HCT116 (cell line): Measurements from ENCODE around the gene PRPF8. TPM values are rescaled to one million over a fixed set of nuclear protein-coding genes. Genes with fewer than 3 reads are reported as not detected.

Experiments
- ATAC-seq: fragments of 200-7000 bp; cut with Tn5 transposase; 2 replicates; pipeline ENCODE4 v1.9.1; 2020; ENCODE audit warnings: mild to moderate bottlenecking, moderate library complexity
- BruUV-seq: library from RNA; stranded (reverse); fragments of 400-500 nt; replicated peaks from 2 replicates; lab custom pipeline; 2021; lab: Mats Ljungman, UMichigan
- CTCF ChIA-PET: fragments of 300-600 bp; sonication (Branson Sonifier 250); formaldehyde crosslinking; loops from one replicate; lab custom pipeline; 2021; ENCODE audit warnings: antibody characterized with exemption; lab: Charles Lee
- POLR2A ChIA-PET: fragments of 300-600, 350-600 bp; sonication (Branson Sonifier 250); formaldehyde crosslinking; loops from one replicate; lab custom pipeline; 2021; ENCODE audit warnings: antibody characterized with exemption; lab: Charles Lee
- RAD21 ChIA-PET, 2 experiments: fragments of 300-600 bp; sonication (Branson Sonifier 250); formaldehyde crosslinking; loops; one replicate each; lab custom pipeline; 2023; ENCODE audit warnings: low total read pairs in 2 of 2; ENCODE audit not compliant: uncharacterized antibody in 2 of 2, unreplicated experiment in 2 of 2, low non-redundant PET in 1 of 2; lab: Charles Lee
- DNase-seq: peaks from one replicate; pipeline ENCODE4 v3.0.0-alpha.2; 2010; ENCODE audit warnings: low read depth, low spot score
- H2AFZ ChIP-seq: fragments of 200-600 bp; shearing (Covaris generic), sonication (generic); 2 replicates; pipeline ENCODE4 v1.6.1; 2017; ENCODE audit warnings: low read depth, mixed run types, mixed read lengths, antibody characterized with exemption, low read length; ENCODE audit not compliant: poor library complexity, severe bottlenecking
- H3K27ac ChIP-seq: 2 replicates; pipeline ENCODE4 v1.5.1; 2012; ENCODE audit warnings: low read depth, low read length
- H3K27me3 ChIP-seq: fragments of 200-600 bp; sonication (generic); 2 replicates; pipeline ENCODE4 v1.6.1; 2016; ENCODE audit warnings: mixed run types, low read length, mixed read lengths; ENCODE audit not compliant: insufficient read depth
- H3K36me3 ChIP-seq, 2 experiments: fragments of 200-500 bp in 1 of 2; fragments of 200-600 bp in 1 of 2; sonication (Bioruptor generic) in 1 of 2; sonication (generic) in 1 of 2; 2 replicates each; pipeline versions ENCODE4 v1.5.1 to v1.6.1; 2014 to 2016; ENCODE audit warnings: low read length in 2 of 2, inconsistent platforms in 1 of 2, mixed read lengths in 1 of 2, mixed run types in 1 of 2; ENCODE audit not compliant: insufficient read depth in 2 of 2, control insufficient read depth in 1 of 2
- H3K4me1 ChIP-seq, 2 experiments: fragments of 200-600 bp in 1 of 2; sonication (generic) in 1 of 2; 2 replicates each; pipeline versions ENCODE4 v1.5.1 to v1.6.1; 2012 to 2017; ENCODE audit warnings: low read length in 2 of 2, inconsistent platforms in 1 of 2, mild to moderate bottlenecking in 1 of 2, mixed read lengths in 1 of 2, mixed run types in 1 of 2, moderate library complexity in 1 of 2; ENCODE audit not compliant: insufficient read depth in 2 of 2, control insufficient read depth in 1 of 2
- H3K4me2 ChIP-seq: fragments of 200-600 bp; sonication (generic); 2 replicates; pipeline ENCODE4 v1.6.1; 2017; ENCODE audit warnings: mixed run types, low read length, mixed read lengths
- H3K4me3 ChIP-seq, 2 experiments: fragments of 200-600 bp in 1 of 2; sonication (generic) in 1 of 2; replicated peaks in 1 of 2; 2 replicates each; pipeline ENCODE4 v1.5.1; 2011 to 2016; ENCODE audit warnings: low read length in 2 of 2, control low read depth in 1 of 2, low read depth in 1 of 2, mild to moderate bottlenecking in 1 of 2, mixed read lengths in 1 of 2, mixed run types in 1 of 2
- H3K79me2 ChIP-seq: fragments of 200-600 bp; sonication (generic); 2 replicates; pipeline ENCODE4 v1.6.1; 2017; ENCODE audit warnings: mild to moderate bottlenecking, mixed run types, low read length, moderate library complexity, mixed read lengths; ENCODE audit not compliant: insufficient read depth
- H3K9ac ChIP-seq: fragments of 200-600 bp; sonication (generic); 2 replicates; pipeline ENCODE4 v1.6.1; 2016; ENCODE audit warnings: low read length, mixed read lengths
- H3K9me2 ChIP-seq: fragments of 200-600 bp; sonication (generic), shearing (Covaris generic); 2 replicates; pipeline ENCODE4 v1.6.1; 2017; ENCODE audit warnings: mixed run types, mild to moderate bottlenecking, moderate library complexity; ENCODE audit not compliant: insufficient read depth
- H3K9me3 ChIP-seq, 2 experiments: fragments of 200-500 bp in 1 of 2; fragments of 200-600 bp in 1 of 2; sonication (Bioruptor generic) in 1 of 2; sonication (generic) in 1 of 2; 2 replicates each; pipeline ENCODE4 v1.6.1; 2014 to 2017; ENCODE audit warnings: low read length in 2 of 2, mixed read lengths in 2 of 2, inconsistent platforms in 1 of 2, low read depth in 1 of 2, mild to moderate bottlenecking in 1 of 2, mixed run types in 1 of 2, moderate library complexity in 1 of 2; ENCODE audit not compliant: control insufficient read depth in 1 of 2, insufficient read depth in 1 of 2
- H4K20me1 ChIP-seq: fragments of 200-600 bp; sonication (generic), shearing (Covaris generic); 2 replicates; pipeline ENCODE4 v1.6.1; 2017; ENCODE audit warnings: mixed run types, mild to moderate bottlenecking, moderate library complexity; ENCODE audit not compliant: insufficient read depth
- EGR1 ChIP-seq: IDR thresholded peaks from 2 replicates; pipeline ENCODE4 v1.6.1; 2012; ENCODE audit warnings: low read depth
- ELF1 ChIP-seq: IDR thresholded peaks from 2 replicates; pipeline ENCODE4 v1.6.1; 2012; ENCODE audit warnings: low read depth, borderline replicate concordance
- JUND ChIP-seq: IDR thresholded peaks from 2 replicates; pipeline ENCODE4 v1.6.1; 2012
- MAX ChIP-seq: IDR thresholded peaks from 2 replicates; pipeline ENCODE4 v1.6.1; 2012
- RAD21 ChIP-seq: IDR thresholded peaks from 2 replicates; pipeline ENCODE4 v1.6.1; 2012; ENCODE audit warnings: low read depth, mild to moderate bottlenecking
- REST ChIP-seq: IDR thresholded peaks from 2 replicates; pipeline ENCODE4 v1.6.1; 2012; ENCODE audit warnings: low read depth
- SP1 ChIP-seq: IDR thresholded peaks from 2 replicates; pipeline ENCODE4 v1.6.1; 2012; ENCODE audit warnings: low read depth
- YY1 ChIP-seq: IDR thresholded peaks from 2 replicates; pipeline ENCODE4 v1.6.1; 2011; ENCODE audit warnings: low read length, low read depth, moderate library complexity, mild to moderate bottlenecking; ENCODE audit not compliant: insufficient replicate concordance; ENCODE audit errors: extremely low read depth
- ZFX ChIP-seq: fragments of 450-650 bp; IDR thresholded peaks from 2 replicates; pipeline ENCODE4 v1.6.1; 2017
- ZNF274 ChIP-seq: fragments of 200-500 bp; sonication (Bioruptor generic); IDR thresholded peaks from 2 replicates; pipeline ENCODE4 v1.6.1; 2014; ENCODE audit warnings: mild to moderate bottlenecking, low read depth, low read length, inconsistent platforms
- intact Hi-C: fragments of 100-400 bp; cut with micrococcal nuclease; formaldehyde crosslinking; loops from 2 replicates; pipeline ENCODE4 v1.10.0; 2022
- total RNA-seq: library from RNA; stranded (reverse); gene quantifications from one replicate; pipeline ENCODE4 v1.2.1, GENCODE V29; 2021; ENCODE audit not compliant: unreplicated experiment
- TF ChIP-seq, protein P1 (sequence below): IDR thresholded peaks from 2 replicates; pipeline ENCODE4 v1.6.1; 2012

PRPF8 gene
- total RNA-seq, 1 experiment from 2014 or later: 386 TPM

GRCh38 chr17:1624650-1625049, 60.0 kb downstream of the PRPF8 start:
- TF ChIP-seq EGR1 (no peak), YY1 (no peak), RAD21 (no peak), MAX (no peak), REST (no peak), ZFX (no peak), ELF1 (no peak), SP1 (no peak), JUND (no peak), ZNF274 (no peak)
- TF ChIP-seq, protein P1, sequence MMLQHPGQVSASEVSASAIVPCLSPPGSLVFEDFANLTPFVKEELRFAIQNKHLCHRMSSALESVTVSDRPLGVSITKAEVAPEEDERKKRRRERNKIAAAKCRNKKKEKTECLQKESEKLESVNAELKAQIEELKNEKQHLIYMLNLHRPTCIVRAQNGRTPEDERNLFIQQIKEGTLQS: no peak
- TF ChIP-seq, all 23 proteins: peak for 0
- Histone ChIP-seq H3K27me3 (no peaks in the 10 kb centered on the region), H2AFZ (no peak overlapping the region), H3K4me2 (no peak overlapping the region), H3K9me3 (no peaks in the 10 kb centered on the region), H4K20me1 (no peaks in the 10 kb centered on the region), H3K79me2 (no peaks in the 10 kb centered on the region), H3K27ac (no peak overlapping the region), H3K9me2 (no peaks in the 10 kb centered on the region), H3K4me3 (no peak overlapping the region), H3K4me1 (peaks cover 11 to 40% of the 10 kb centered on the region in 2 experiments), H3K36me3 (no peaks in the 10 kb centered on the region), H3K9ac (no peak overlapping the region)
- ATAC-seq (no peak), DNase-seq (no peak)
- intact Hi-C loops: no loop called here
- RAD21 ChIA-PET: no interaction called here
- no TSS peak for BruUV-seq
- POLR2A ChIA-PET: interaction anchor here (1.2 kb wide), 1 partner anchor 9 kb away, joined by 3 read pairs; no protein-coding TSS in a partner anchor
- CTCF ChIA-PET: no interaction called here
